Bronchial epithelial cell (primary cell): ENCODE data around the gene DDX47. TPM values are rescaled to one million over a fixed set of nuclear protein-coding genes. Genes with fewer than 3 reads are reported as not detected.

Source experiments
- DNase-seq: peaks from one replicate; pipeline ENCODE4 v3.0.0-alpha.2; 2010; ENCODE audit warnings: low read depth
- FAIRE-seq: peaks from 2 replicates; lab custom pipeline; 2011; peaks lifted over from hg19 to GRCh38; lab: Jason Lieb, UNC
- H3K27me3 ChIP-seq: 2 replicates; pipeline ENCODE4 v1.5.1; 2011; ENCODE audit warnings: low read length; ENCODE audit not compliant: control insufficient read depth, insufficient read depth
- H3K36me3 ChIP-seq: 2 replicates; pipeline ENCODE4 v1.5.1; 2011; ENCODE audit warnings: low read length; ENCODE audit not compliant: control insufficient read depth, insufficient read depth
- H3K4me3 ChIP-seq: 2 replicates; pipeline ENCODE4 v1.5.1; 2011; ENCODE audit warnings: mild to moderate bottlenecking, low read depth, low read length, control low read depth
- total RNA-seq: library from RNA; depleted of rRNA; stranded (reverse); fragments of >200 nt; gene quantifications from 2 replicates; pipeline ENCODE4 v1.2.1, GENCODE V29; 2014
- TF ChIP-seq, protein P1 (sequence below): IDR thresholded peaks from 2 replicates; pipeline ENCODE4 v1.5.1; 2011; ENCODE audit warnings: mild to moderate bottlenecking, moderate library complexity, low read length, control low read depth, inconsistent platforms; ENCODE audit not compliant: insufficient read depth, severe bottlenecking

Gene DDX47
- total RNA-seq, 1 donor from 2014 or later = 56.9 TPM

- H3K4me3 ChIP-seq = peak overlapping the region; percentile 53
- TF ChIP-seq, protein P1, sequence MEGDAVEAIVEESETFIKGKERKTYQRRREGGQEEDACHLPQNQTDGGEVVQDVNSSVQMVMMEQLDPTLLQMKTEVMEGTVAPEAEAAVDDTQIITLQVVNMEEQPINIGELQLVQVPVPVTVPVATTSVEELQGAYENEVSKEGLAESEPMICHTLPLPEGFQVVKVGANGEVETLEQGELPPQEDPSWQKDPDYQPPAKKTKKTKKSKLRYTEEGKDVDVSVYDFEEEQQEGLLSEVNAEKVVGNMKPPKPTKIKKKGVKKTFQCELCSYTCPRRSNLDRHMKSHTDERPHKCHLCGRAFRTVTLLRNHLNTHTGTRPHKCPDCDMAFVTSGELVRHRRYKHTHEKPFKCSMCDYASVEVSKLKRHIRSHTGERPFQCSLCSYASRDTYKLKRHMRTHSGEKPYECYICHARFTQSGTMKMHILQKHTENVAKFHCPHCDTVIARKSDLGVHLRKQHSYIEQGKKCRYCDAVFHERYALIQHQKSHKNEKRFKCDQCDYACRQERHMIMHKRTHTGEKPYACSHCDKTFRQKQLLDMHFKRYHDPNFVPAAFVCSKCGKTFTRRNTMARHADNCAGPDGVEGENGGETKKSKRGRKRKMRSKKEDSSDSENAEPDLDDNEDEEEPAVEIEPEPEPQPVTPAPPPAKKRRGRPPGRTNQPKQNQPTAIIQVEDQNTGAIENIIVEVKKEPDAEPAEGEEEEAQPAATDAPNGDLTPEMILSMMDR = no peak
- DNase-seq (peak; percentile 68), FAIRE-seq (no peak)
- H3K27me3 ChIP-seq = no peaks in the 10 kb centered on the region
- no peaks in the 10 kb centered on the region for H3K36me3 ChIP-seq
These were observed 26.2 kb upstream of the DDX47 start for GRCh38 chr12:12786706-12787601.

DNA sequence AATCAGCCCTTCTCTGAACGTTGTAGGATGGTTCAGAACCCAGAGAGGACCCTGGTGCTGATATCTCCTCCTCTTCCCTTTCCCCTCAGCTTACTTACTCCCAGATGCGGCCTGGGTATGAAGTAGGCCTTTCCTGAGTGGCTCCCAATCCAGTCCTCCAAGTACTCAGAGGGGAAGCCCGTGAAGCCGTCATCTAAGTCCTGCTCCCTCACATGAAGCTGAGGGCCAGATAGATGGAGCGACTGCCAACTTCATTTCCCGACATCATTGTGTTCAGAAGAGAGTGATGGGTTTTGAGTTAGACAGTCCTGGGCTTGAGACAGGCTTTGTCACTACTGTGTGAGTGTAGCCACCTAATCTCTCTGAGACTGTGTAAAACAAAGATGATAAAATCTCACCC, 25.0 kb upstream of the DDX47 start:
- FAIRE-seq (no peak), DNase-seq (no peak)
- TF ChIP-seq, protein P1 = no peak
- H3K36me3 ChIP-seq = no peaks in the 10 kb centered on the region
- H3K27me3 ChIP-seq = no peaks in the 10 kb centered on the region
- H3K4me3 ChIP-seq = no peak overlapping the region

DNA sequence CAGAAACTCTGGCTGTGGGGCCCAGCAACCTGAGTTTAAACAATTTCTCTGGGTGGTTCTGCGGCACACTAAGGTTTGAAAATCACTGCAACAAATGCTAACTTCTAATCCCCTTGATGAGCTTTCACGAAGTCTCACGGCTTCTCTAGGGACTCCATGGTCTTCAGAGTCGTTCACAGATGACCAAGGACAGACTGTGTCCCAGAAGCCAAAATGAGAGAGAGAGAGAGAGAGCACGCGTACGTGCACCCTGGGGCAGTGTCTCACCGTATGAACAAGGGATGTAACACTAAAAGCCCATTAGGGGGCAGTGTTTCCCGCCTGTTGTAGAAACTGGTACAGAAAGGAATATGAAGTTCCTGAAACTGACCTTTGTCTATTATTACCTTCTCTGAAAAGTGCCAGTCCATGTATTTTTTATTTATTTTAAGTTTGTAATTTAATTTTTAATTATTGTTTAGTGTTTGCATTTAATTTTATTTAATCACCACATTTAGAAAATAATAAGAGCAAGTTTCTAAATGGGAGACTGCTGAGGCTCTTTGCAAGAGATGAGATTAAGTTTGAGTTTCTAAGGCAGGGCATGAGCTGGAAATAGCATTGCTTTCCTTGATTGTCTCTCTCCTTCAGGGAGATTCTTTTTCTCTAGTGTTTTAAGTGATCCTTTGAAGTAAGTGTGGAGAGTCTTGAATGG, 24.3 kb upstream of the DDX47 start:
- no peaks in the 10 kb centered on the region for H3K36me3 ChIP-seq
- no peak for FAIRE-seq
- no peak overlapping the region for H3K4me3 ChIP-seq
- no peaks in the 10 kb centered on the region for H3K27me3 ChIP-seq
- DNase-seq = peak; percentile 67
- TF ChIP-seq, protein P1 = peak; percentile 68

DNA sequence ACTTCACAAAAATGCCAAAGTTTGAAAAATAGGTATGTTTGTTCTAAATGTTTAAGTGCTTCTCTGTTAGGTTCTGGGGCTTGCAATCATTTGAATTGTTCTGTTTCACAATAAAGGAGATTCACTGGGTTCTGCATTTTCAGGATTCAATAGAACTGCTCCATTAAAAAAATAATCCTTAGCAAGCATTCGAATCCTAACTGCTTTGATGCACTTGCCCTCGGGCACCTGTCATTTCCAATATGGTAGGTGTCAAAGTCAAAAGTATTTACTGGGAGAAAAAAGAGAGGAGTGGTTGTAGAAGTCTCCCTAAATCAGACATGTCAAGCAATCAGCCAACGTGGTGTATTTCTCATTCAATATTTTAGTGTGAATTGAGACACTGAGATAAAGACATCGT, 22.2 kb upstream of the DDX47 start:
- TF ChIP-seq, protein P1 = no peak
- FAIRE-seq (no peak), DNase-seq (no peak)
- Histone ChIP-seq H3K27me3 (no peaks in the 10 kb centered on the region), H3K4me3 (no peak overlapping the region), H3K36me3 (no peaks in the 10 kb centered on the region)

DNA sequence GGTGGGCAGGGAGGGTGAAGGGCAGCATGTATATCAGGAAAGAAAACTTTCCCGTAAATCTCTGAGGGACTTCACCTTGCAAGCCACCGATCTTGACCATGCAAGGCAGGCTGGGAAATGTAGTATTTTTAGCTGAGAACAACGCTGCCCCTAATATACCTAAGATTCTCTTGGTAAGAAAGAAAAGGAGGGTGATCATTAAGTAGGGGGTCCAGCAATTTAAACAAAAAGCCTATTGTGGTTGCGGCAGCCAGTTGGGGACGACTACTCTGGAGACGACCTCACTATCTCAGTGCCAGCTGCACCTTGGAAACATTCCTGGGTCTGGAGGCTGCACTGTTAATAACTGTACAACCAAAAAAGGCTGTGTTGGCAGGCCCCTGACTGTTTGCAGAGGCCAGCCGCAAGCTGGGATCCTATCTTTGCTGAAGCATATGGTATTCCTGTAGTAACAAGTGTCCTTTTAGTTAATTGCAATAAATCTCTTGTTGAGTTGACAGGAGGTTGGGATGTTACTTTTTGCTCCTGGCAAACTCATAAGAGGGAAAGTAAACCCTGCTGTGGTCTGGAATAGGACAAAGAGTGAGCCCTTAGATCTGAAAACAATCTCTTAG, 21.3 kb upstream of the DDX47 start:
- Histone ChIP-seq H3K36me3 (no peaks in the 10 kb centered on the region), H3K27me3 (no peaks in the 10 kb centered on the region), H3K4me3 (no peak overlapping the region)
- FAIRE-seq = no peak
- TF ChIP-seq, protein P1 = no peak
- no peak for DNase-seq
